GM23338 (cell line): ENCODE data around the gene CFDP1. TPM values are rescaled to one million over a fixed set of nuclear protein-coding genes. Genes with fewer than 3 reads are reported as not detected.

Source experiments
- ATAC-seq: fragments of 200-7000 bp; cut with Tn5 transposase; 3 replicates; pipeline ENCODE4 v1.9.1; 2020
- DNase-seq: peaks from one replicate; pipeline ENCODE4 v3.0.0-alpha.2; 2015; ENCODE audit warnings: low spot score
- H2AFZ ChIP-seq: fragments of 200-600 bp; sonication (generic); 2 replicates; pipeline ENCODE4 v1.8.0; 2016; ENCODE audit warnings: antibody characterized with exemption, mild to moderate bottlenecking, moderate library complexity
- H3F3A ChIP-seq: fragments of 200-600 bp; sonication (generic); replicated peaks from 2 replicates; pipeline ENCODE4 v1.8.0; 2017; ENCODE audit warnings: antibody characterized with exemption, mixed run types, low read depth
- H3K27ac ChIP-seq: fragments of 200-600 bp; sonication (generic); 2 replicates; pipeline ENCODE4 v1.6.1; 2016; ENCODE audit warnings: low read depth
- H3K27me3 ChIP-seq: fragments of 200-600 bp; sonication (generic); 2 replicates; pipeline ENCODE4 v1.8.0; 2016; ENCODE audit warnings: mild to moderate bottlenecking, mixed run types, moderate library complexity; ENCODE audit not compliant: insufficient read depth
- H3K36me3 ChIP-seq: fragments of 200-600 bp; sonication (generic); 2 replicates; pipeline ENCODE4 v1.8.0; 2016; ENCODE audit warnings: mild to moderate bottlenecking; ENCODE audit not compliant: insufficient read depth
- H3K4me1 ChIP-seq: fragments of 200-600 bp; sonication (generic); 2 replicates; pipeline ENCODE4 v1.8.0; 2016; ENCODE audit warnings: mild to moderate bottlenecking, moderate library complexity; ENCODE audit not compliant: insufficient read depth
- H3K4me2 ChIP-seq: fragments of 200-600 bp; sonication (generic); 2 replicates; pipeline ENCODE4 v1.7.1; 2017; ENCODE audit warnings: mixed run types
- H3K4me3 ChIP-seq: fragments of 200-600 bp; sonication (generic); 2 replicates; pipeline ENCODE4 v1.6.1; 2016; ENCODE audit warnings: mixed run types
- H3K79me2 ChIP-seq: fragments of 200-600 bp; sonication (generic); replicated peaks from 2 replicates; pipeline ENCODE4 v1.8.0; 2017; ENCODE audit warnings: mild to moderate bottlenecking; ENCODE audit not compliant: insufficient read depth
- H3K9me2 ChIP-seq: fragments of 200-600 bp; sonication (generic); 2 replicates; pipeline ENCODE4 v1.8.0; 2017; ENCODE audit not compliant: insufficient read depth
- H4K20me1 ChIP-seq: fragments of 200-600 bp; sonication (generic); replicated peaks from 2 replicates; pipeline ENCODE4 v1.8.0; 2017; ENCODE audit warnings: mild to moderate bottlenecking; ENCODE audit not compliant: insufficient read depth
- H3K27ac Mint-ChIP-seq: 2 replicates; pipeline ENCODE4 v1.8.0; 2020; ENCODE audit warnings: inconsistent platforms, mild to moderate bottlenecking, moderate library complexity, mixed read lengths
- H3K27me3 Mint-ChIP-seq: 3 replicates; pipeline ENCODE4 v1.8.0; 2022; ENCODE audit warnings: low read depth, mild to moderate bottlenecking, moderate library complexity, mixed read lengths, inconsistent platforms; ENCODE audit not compliant: insufficient read depth, poor library complexity
- H3K36me3 Mint-ChIP-seq: 3 replicates; pipeline ENCODE4 v1.8.0; 2021; ENCODE audit warnings: low read depth, mild to moderate bottlenecking, inconsistent platforms, moderate library complexity, mixed read lengths
- H3K4me1 Mint-ChIP-seq: 3 replicates; pipeline ENCODE4 v1.8.0; 2020; ENCODE audit warnings: mild to moderate bottlenecking, inconsistent platforms, mixed read lengths
- H3K4me3 Mint-ChIP-seq: 3 replicates; pipeline ENCODE4 v1.8.0; 2021; ENCODE audit warnings: moderate library complexity, mild to moderate bottlenecking, inconsistent platforms, mixed read lengths
- H3K9me3 Mint-ChIP-seq: 3 replicates; pipeline ENCODE4 v1.8.0; 2020; ENCODE audit warnings: moderate library complexity, mild to moderate bottlenecking, inconsistent platforms, mixed read lengths
- CREB1 ChIP-seq: fragments of 250-450 bp; sonication (Bioruptor Pico); IDR thresholded peaks from 2 replicates; pipeline ENCODE4 v1.5.0; 2020; ENCODE audit warnings: low read depth, mild to moderate bottlenecking, moderate library complexity
- EZH2 ChIP-seq: fragments of 200-600 bp; sonication (generic); IDR thresholded peaks from one replicate; pipeline ENCODE4 v1.8.0; 2017; ENCODE audit warnings: antibody characterized with exemption, mild to moderate bottlenecking, low read depth; ENCODE audit not compliant: unreplicated experiment
- EZH2phosphoT487 ChIP-seq: fragments of 200-600 bp; sonication (generic); IDR thresholded peaks from one replicate; pipeline ENCODE4 v1.8.1; 2018; ENCODE audit warnings: antibody characterized with exemption; ENCODE audit not compliant: unreplicated experiment
- NANOG ChIP-seq: IDR thresholded peaks from 2 replicates; pipeline ENCODE4 v1.6.1; 2016; ENCODE audit warnings: antibody characterized with exemption, borderline replicate concordance
- POLR2AphosphoS5 ChIP-seq: IDR thresholded peaks from 2 replicates; pipeline ENCODE4 v1.6.1; 2016; ENCODE audit warnings: antibody characterized with exemption, low read depth
- ZNF114 ChIP-seq: fragments of 250-450 bp; sonication (Bioruptor Pico); IDR thresholded peaks from 2 replicates; pipeline ENCODE4 v1.5.0; 2020; ENCODE audit warnings: mild to moderate bottlenecking, moderate library complexity
- ZNF331 ChIP-seq: fragments of 250-450 bp; sonication (Bioruptor Pico); IDR thresholded peaks from 2 replicates; pipeline ENCODE4 v1.5.0; 2020; ENCODE audit warnings: low read depth, mild to moderate bottlenecking, moderate library complexity
- polyA plus RNA-seq: library from polyadenylated mRNA; unstranded; fragments of >200 nt; fragmentation: Nextera tagmentation; extraction: Ambion mirVana; gene quantifications from 2 replicates; pipeline ENCODE4 v1.2.1, GENCODE V29; 2016
- total RNA-seq: library from RNA; depleted of rRNA; stranded (reverse); fragments of >200 nt; shearing (Covaris generic); gene quantifications from 2 replicates; pipeline ENCODE4 v1.2.3, GENCODE V29; 2014
- TF ChIP-seq, protein P1 (sequence below): IDR thresholded peaks from 2 replicates; pipeline ENCODE4 v1.6.1; 2016; ENCODE audit warnings: antibody characterized with exemption

CFDP1 gene
- total and polyA plus RNA-seq, 2 experiments from 2014 or later, result 89.9 to 224 TPM

DNA sequence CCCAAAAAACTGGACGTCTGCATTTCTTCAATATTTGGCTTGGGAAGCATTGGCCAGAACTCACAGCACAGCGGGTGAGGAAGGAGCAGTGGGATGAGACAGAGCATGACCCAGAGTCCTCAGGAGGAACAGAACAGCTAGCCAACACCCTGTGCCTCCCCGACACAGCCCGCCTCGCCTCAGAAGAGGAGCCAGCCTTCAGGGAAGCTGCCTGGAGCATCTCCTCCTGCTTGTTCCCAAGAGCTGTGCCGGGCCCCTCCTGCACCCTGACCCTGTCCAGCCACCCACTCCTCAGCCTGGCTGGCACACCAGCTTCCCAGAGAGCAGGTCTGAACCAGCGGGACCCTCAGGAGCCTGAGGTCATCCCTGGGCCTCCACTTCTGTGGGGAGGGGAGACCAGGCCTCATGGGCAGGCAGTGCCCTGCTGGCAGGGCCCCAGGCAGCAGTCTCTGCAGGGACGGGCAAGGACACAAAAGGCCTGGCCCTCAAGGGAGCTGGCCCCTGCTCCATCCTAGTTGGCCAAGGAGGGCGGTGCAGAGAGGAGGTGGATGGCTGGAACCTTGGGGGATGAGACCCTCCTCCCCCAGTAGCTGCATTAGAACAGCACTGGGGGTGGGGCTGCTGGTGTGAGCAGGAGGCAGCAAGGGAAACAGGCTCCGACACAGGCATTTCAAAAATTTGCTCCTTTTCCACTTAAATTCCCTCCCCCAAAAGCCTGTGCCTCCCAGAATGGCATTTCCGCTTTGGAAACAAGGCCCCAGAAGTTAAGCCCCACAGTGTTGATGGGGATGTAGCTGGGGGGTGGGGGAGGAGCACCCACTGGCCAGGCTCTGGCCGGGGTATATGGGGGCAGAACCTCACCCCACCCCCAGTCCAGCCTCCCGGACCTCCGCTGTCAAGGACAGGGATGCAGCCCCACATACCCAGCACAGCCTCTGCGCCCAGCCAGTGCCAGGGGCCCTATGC lies 180.1 kb downstream of the CFDP1 start (continued):
- TF ChIP-seq, protein P1, sequence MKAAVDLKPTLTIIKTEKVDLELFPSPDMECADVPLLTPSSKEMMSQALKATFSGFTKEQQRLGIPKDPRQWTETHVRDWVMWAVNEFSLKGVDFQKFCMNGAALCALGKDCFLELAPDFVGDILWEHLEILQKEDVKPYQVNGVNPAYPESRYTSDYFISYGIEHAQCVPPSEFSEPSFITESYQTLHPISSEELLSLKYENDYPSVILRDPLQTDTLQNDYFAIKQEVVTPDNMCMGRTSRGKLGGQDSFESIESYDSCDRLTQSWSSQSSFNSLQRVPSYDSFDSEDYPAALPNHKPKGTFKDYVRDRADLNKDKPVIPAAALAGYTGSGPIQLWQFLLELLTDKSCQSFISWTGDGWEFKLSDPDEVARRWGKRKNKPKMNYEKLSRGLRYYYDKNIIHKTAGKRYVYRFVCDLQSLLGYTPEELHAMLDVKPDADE, result peak; percentile 88
- peak; percentile 79; the same call in 1 of the 2 replicates for TF ChIP-seq NANOG
- no peak for TF ChIP-seq ZNF114 (CRISPR knock-in tag)
- peak; percentile 56; the same call in 1 of the 2 replicates for TF ChIP-seq CREB1 (CRISPR knock-in tag)
- TF ChIP-seq ZNF331 (CRISPR knock-in tag), result no peak
- no peak for TF ChIP-seq EZH2
- TF ChIP-seq EZH2phosphoT487, result no peak

DNA sequence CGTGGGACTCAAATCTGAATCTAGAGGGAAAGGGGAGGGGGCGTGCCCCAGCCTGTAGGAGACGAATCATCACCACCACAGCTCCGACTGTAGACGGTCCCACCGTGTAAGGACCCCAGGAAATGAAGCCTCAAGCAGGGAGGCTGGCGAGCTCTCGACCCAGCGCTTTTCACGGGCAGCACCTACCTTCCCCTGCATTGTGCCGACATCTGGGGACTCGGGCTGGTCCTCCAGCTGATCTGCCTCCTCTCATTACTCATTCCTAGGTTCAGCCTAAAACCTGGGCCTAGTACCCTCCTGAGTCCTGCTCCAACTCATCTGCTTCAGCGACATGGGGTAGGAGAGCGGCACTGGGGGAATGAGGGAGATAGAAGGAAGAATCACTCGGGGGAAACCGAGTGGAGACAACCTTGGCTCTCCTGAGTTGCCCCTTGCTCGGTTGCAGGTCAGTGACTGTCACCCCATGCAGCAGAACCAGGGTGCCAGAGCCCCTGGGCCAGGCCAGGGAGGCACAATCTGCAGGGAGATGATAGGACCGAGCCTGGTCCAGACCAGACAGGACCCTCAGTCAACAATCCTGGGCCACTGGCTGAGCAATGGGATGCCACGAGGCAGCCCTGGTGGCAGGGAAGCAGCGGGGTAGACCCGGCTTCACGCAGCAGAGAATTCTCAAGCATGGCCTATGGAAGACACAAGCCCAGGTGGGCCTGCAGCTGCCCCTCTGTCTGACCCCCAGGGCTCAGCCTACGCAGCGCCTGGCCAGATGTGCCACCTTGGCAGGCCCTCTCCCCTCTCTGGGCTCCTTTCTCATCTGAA lies 181.0 kb downstream of the CFDP1 start:
- H3K27me3 Mint-ChIP-seq, result peaks cover 38% of the 10 kb centered on the region
- peaks cover 80% of the 10 kb centered on the region for H3K79me2 ChIP-seq
- peaks cover 31% of the 10 kb centered on the region for H3F3A ChIP-seq
- H3K27me3 ChIP-seq, result no peaks in the 10 kb centered on the region
- peak overlapping the region; percentile 62 for H3K4me3 Mint-ChIP-seq
- ATAC-seq (peak; percentile 0; the same call in 2 of the 3 replicates), DNase-seq (no peak)
- no peaks in the 10 kb centered on the region for H3K9me2 ChIP-seq
- peak overlapping the region; percentile 58 for H3K4me3 ChIP-seq
- H3K9me3 Mint-ChIP-seq, result no peaks in the 10 kb centered on the region
- no peaks in the 10 kb centered on the region for H3K36me3 ChIP-seq
- H3K4me2 ChIP-seq, result peak overlapping the region; percentile 90
- TF ChIP-seq POLR2AphosphoS5, result peak; percentile 5; the same call in 1 of the 2 replicates
- TF ChIP-seq ZNF114 (CRISPR knock-in tag), result no peak
- H3K27ac Mint-ChIP-seq, result peak overlapping the region; percentile 97
- H3K4me1 Mint-ChIP-seq, result peaks cover 77% of the 10 kb centered on the region
- no peak overlapping the region for H2AFZ ChIP-seq
- H3K4me1 ChIP-seq, result peaks cover 72% of the 10 kb centered on the region
- H3K36me3 Mint-ChIP-seq, result no peaks in the 10 kb centered on the region; the same call in 2 of the 3 replicates
- peaks cover 39% of the 10 kb centered on the region for H4K20me1 ChIP-seq
- peak overlapping the region; percentile 100 for H3K27ac ChIP-seq

GRCh38 chr16:75251280-75252048 lies 181.8 kb downstream of the CFDP1 start, which contains the start of gene BCAR1:
BCAR1 (minus strand) TSS chr16:75251624; CDS start chr16:75251482, 142 bp downstream.
- H3K9me2 ChIP-seq, result no peaks in the 10 kb centered on the region
- TF ChIP-seq POLR2AphosphoS5, result peak; percentile 68
- TF ChIP-seq EZH2phosphoT487, result no peak
- peaks cover 31% of the 10 kb centered on the region for H3F3A ChIP-seq
- peaks cover 42% of the 10 kb centered on the region for H3K27me3 Mint-ChIP-seq
- H3K36me3 ChIP-seq, result no peaks in the 10 kb centered on the region
- DNase-seq (peak; percentile 95), ATAC-seq (peak; percentile 55)
- H3K9me3 Mint-ChIP-seq, result no peaks in the 10 kb centered on the region
- H3K27ac ChIP-seq, result peak within 1 kb of the TSS; percentile 100
- no peaks in the 10 kb centered on the region; the same call in 1 of the 3 replicates for H3K36me3 Mint-ChIP-seq
- peak within 1 kb of the TSS; percentile 98 for H3K4me2 ChIP-seq
- H4K20me1 ChIP-seq, result peaks cover 43% of the 10 kb centered on the region
- H3K4me3 Mint-ChIP-seq, result peak within 1 kb of the TSS; percentile 86
- peak within 1 kb of the TSS; percentile 97 for H3K27ac Mint-ChIP-seq
- peaks cover 77% of the 10 kb centered on the region for H3K4me1 Mint-ChIP-seq
- no peak within 1 kb of the TSS for H2AFZ ChIP-seq
- peaks cover 80% of the 10 kb centered on the region for H3K79me2 ChIP-seq
- H3K27me3 ChIP-seq, result no peaks in the 10 kb centered on the region
- peaks cover 71% of the 10 kb centered on the region for H3K4me1 ChIP-seq
- H3K4me3 ChIP-seq, result peak within 1 kb of the TSS; percentile 90
